CD4-positive, alpha-beta T cell treated with Interleukin-12 subunit alpha and Interleukin-12 subunit beta, for 1 hour (primary cell): ENCODE data around the gene POU2F2.
"Not testable (repeated sequence)": the region's sequence is repeated elsewhere in the genome, so short reads cannot be mapped to it uniquely, and the experiment has no call there.

Experiments used
- DNase-seq: peaks from one replicate; pipeline ENCODE4 v3.0.0-alpha.2; 2020

The POU2F2 gene

GRCh38 chr19:42124386-42124901, 7.8 kb downstream of the POU2F2 start:
- DNase-seq, result no peak

- DNase-seq, result no peak
These were observed 8.5 kb downstream of the POU2F2 start for GRCh38 chr19:42123765-42124164.

GRCh38 chr19:42122691-42123607, 9.3 kb downstream of the POU2F2 start:
- DNase-seq, result peak; percentile 33

GRCh38 chr19:42121656-42122069, 10.6 kb downstream of the POU2F2 start:
- peak; percentile 87 for DNase-seq

GRCh38 chr19:42121036-42121621, 11.1 kb downstream of the POU2F2 start:
- DNase-seq, result peak; percentile 17

GRCh38 chr19:42120276-42120980, 11.8 kb downstream of the POU2F2 start:
- DNase-seq, result no peak

- DNase-seq, result no peak
These were observed 15.2 kb downstream of the POU2F2 start for GRCh38 chr19:42117076-42117475.

GRCh38 chr19:42116308-42117075, 15.8 kb downstream of the POU2F2 start:
- no peak for DNase-seq

GRCh38 chr19:42115705-42116104, 16.5 kb downstream of the POU2F2 start:
- DNase-seq, result no peak

GRCh38 chr19:42115219-42115618, 17.0 kb downstream of the POU2F2 start:
- no peak for DNase-seq

GRCh38 chr19:42114412-42114811, 17.8 kb downstream of the POU2F2 start:
- DNase-seq, result no peak

- DNase-seq, result no peak
These were observed 18.5 kb downstream of the POU2F2 start for GRCh38 chr19:42113641-42114348.

GRCh38 chr19:42111811-42112210, 20.4 kb downstream of the POU2F2 start:
- DNase-seq, result no peak

- DNase-seq, result no peak
These were observed 20.9 kb downstream of the POU2F2 start for GRCh38 chr19:42111384-42111783.

GRCh38 chr19:42110658-42111057, 21.6 kb downstream of the POU2F2 start:
- no peak for DNase-seq

- no peak for DNase-seq
These were observed 22.4 kb downstream of the POU2F2 start for GRCh38 chr19:42109896-42110295.

GRCh38 chr19:42108527-42109389, 23.5 kb downstream of the POU2F2 start:
- peak; percentile 91 for DNase-seq

GRCh38 chr19:42105368-42105767, 26.9 kb downstream of the POU2F2 start:
- DNase-seq, result no peak

GRCh38 chr19:42102877-42103276, 29.4 kb downstream of the POU2F2 start:
- no peak for DNase-seq

- DNase-seq, result not testable (repeated sequence)
These were observed 32.0 kb downstream of the POU2F2 start for GRCh38 chr19:42100241-42100640.
